A549 (cell line): Measurements from ENCODE around the gene TMSB10.
A peak's percentile ranks its signal among the peaks of the same experiment; 100 is the strongest.

Experiments
- TF ChIP-seq, protein P1 (sequence below): fragments of 450-650 bp; IDR thresholded peaks from 2 replicates; pipeline ENCODE4 v1.6.1; 2014; ENCODE audit warnings: antibody characterized with exemption
- TF ChIP-seq, protein P2 (sequence below): fragments of 150-350 bp; IDR thresholded peaks from 2 replicates; pipeline ENCODE4 v1.6.1; 2014; ENCODE audit warnings: low read depth, mild to moderate bottlenecking, low read length
- TF ChIP-seq, protein P3 (sequence below): fragments of >200 bp; sonication (Bioruptor Twin); formaldehyde crosslinking; IDR thresholded peaks from 3 replicates; pipeline ENCODE4 v1.5.1; 2016

DNA sequence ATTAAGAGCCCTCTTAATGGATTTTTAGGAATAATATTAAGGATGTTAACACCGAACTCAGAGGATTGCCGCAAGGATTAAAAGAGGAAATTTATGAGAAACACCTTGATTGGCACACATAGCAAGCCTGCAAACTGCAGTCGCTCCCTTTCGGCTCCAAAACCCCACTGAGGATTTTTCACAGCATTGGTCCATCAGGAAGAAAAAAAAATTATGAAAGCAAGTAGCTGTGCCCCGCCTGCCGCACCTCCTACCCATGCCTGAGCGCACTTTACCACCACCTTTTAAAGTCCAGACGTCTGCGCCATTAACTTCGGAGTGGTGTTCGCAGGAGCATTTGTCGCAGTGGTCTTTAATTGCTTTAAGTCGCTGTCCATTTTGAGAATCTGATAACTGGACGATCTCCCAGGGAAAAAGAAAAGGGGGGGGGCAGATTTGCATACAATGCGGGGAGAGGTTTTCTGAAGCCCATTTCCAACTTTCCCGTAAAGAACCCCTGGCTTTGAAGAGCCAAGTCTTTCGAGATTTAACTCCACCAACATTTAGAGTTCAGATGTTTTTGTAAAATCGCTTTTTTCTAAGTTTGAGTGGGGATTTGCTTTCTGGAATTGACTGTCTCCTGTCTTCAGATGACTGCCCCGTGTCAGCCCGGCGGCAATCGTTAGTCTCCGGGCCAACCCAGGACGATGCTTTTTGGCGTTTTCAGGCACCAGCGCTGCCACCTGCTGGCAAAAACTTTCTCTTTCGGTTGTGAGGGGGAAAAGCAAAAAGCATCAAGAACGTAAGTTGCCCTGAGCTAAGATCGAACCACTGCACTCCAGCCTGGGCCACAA, 23.7 kb upstream of the TMSB10 start:
- TF ChIP-seq, protein P1, sequence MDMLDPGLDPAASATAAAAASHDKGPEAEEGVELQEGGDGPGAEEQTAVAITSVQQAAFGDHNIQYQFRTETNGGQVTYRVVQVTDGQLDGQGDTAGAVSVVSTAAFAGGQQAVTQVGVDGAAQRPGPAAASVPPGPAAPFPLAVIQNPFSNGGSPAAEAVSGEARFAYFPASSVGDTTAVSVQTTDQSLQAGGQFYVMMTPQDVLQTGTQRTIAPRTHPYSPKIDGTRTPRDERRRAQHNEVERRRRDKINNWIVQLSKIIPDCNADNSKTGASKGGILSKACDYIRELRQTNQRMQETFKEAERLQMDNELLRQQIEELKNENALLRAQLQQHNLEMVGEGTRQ, result 0 out of 2 replicates have a peak, but pooled peaks have one; percentile 1
- TF ChIP-seq, protein P2, sequence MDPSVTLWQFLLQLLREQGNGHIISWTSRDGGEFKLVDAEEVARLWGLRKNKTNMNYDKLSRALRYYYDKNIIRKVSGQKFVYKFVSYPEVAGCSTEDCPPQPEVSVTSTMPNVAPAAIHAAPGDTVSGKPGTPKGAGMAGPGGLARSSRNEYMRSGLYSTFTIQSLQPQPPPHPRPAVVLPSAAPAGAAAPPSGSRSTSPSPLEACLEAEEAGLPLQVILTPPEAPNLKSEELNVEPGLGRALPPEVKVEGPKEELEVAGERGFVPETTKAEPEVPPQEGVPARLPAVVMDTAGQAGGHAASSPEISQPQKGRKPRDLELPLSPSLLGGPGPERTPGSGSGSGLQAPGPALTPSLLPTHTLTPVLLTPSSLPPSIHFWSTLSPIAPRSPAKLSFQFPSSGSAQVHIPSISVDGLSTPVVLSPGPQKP, result no peak
- TF ChIP-seq, protein P3, sequence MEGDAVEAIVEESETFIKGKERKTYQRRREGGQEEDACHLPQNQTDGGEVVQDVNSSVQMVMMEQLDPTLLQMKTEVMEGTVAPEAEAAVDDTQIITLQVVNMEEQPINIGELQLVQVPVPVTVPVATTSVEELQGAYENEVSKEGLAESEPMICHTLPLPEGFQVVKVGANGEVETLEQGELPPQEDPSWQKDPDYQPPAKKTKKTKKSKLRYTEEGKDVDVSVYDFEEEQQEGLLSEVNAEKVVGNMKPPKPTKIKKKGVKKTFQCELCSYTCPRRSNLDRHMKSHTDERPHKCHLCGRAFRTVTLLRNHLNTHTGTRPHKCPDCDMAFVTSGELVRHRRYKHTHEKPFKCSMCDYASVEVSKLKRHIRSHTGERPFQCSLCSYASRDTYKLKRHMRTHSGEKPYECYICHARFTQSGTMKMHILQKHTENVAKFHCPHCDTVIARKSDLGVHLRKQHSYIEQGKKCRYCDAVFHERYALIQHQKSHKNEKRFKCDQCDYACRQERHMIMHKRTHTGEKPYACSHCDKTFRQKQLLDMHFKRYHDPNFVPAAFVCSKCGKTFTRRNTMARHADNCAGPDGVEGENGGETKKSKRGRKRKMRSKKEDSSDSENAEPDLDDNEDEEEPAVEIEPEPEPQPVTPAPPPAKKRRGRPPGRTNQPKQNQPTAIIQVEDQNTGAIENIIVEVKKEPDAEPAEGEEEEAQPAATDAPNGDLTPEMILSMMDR, result peak; percentile 86
